PFSK-1 (cell line): ENCODE results near the gene LHB.

ENCODE experiments used
- FOXP2 ChIP-seq: optimal IDR thresholded peaks from 2 replicates; pipeline ENCODE3; 2011; ENCODE audit warnings: borderline replicate concordance, control low read depth, inconsistent platforms; ENCODE audit not compliant: insufficient read depth; ENCODE audit errors: extremely low read length, extremely low read depth
- POLR2AphosphoS5 ChIP-seq: IDR thresholded peaks from 2 replicates; pipeline ENCODE4 v1.6.1; 2012; ENCODE audit warnings: low read depth, mild to moderate bottlenecking, control low read depth, low read length, moderate library complexity
- REST ChIP-seq, 2 experiments: IDR thresholded peaks; 2 replicates each; pipeline versions ENCODE4 v1.6.1 to v1.8.0; 2011 to 2012; ENCODE audit warnings: low read depth in 2 of 2, low read length in 2 of 2, control low read depth in 1 of 2, inconsistent platforms in 1 of 2, mild to moderate bottlenecking in 1 of 2, moderate library complexity in 1 of 2; ENCODE audit not compliant: insufficient read depth in 1 of 2
- SIN3A ChIP-seq: IDR thresholded peaks from 2 replicates; pipeline ENCODE4 v1.6.1; 2012; ENCODE audit warnings: mild to moderate bottlenecking, low read length, moderate library complexity, borderline replicate concordance; ENCODE audit not compliant: insufficient read depth
- TAF1 ChIP-seq: IDR thresholded peaks from 2 replicates; pipeline ENCODE4 v1.6.1; 2012; ENCODE audit warnings: low read length, control low read depth, borderline replicate concordance; ENCODE audit not compliant: insufficient read depth

LHB gene

GRCh38 chr19:49009828-49010227, 7.1 kb downstream of the LHB start:
- TF ChIP-seq POLR2AphosphoS5 (no peak), FOXP2 (no peak), REST (IDR thresholded peaks at IDR 0.05; ENCODE audit: insufficient read depth in 1 of 2, low read depth in 2 of 2, low read length in 2 of 2) (no peak)

- TF ChIP-seq REST (IDR thresholded peaks at IDR 0.05; ENCODE audit: insufficient read depth in 1 of 2, low read depth in 2 of 2, low read length in 2 of 2) (no peak), FOXP2 (no peak), SIN3A (no peak), TAF1 (no peak), POLR2AphosphoS5 (no peak)
These were observed 10.0 kb downstream of the LHB start for GRCh38 chr19:49006905-49007304.

- TF ChIP-seq REST (IDR thresholded peaks at IDR 0.05; ENCODE audit: insufficient read depth in 1 of 2, low read depth in 2 of 2, low read length in 2 of 2) (no peak), FOXP2 (no peak), TAF1 (no peak), POLR2AphosphoS5 (no peak), SIN3A (no peak)
These were observed 11.8 kb downstream of the LHB start for GRCh38 chr19:49004964-49005614.

- TF ChIP-seq TAF1, result no peak
- TF ChIP-seq POLR2AphosphoS5, result no peak
- no peak for TF ChIP-seq FOXP2
- no peak for TF ChIP-seq SIN3A
- TF ChIP-seq REST (IDR thresholded peaks at IDR 0.05; ENCODE audit: insufficient read depth in 1 of 2, low read depth in 2 of 2, low read length in 2 of 2), result no peak
These were observed 12.8 kb downstream of the LHB start for GRCh38 chr19:49004133-49004532.
